Hepatocyte (in vitro differentiated cells): ENCODE data around the gene LIMS1. TPM values are rescaled to one million over a fixed set of nuclear protein-coding genes. Genes with fewer than 3 reads are reported as not detected.

Source experiments
- DNase-seq: peaks from one replicate; pipeline ENCODE4 v3.0.0-alpha.2; 2016; ENCODE audit warnings: low spot score
- H2AFZ ChIP-seq: fragments of 200-600 bp; sonication (generic); 2 replicates; pipeline ENCODE4 v1.6.0; 2016; ENCODE audit warnings: antibody characterized with exemption, mild to moderate bottlenecking
- H3K27ac ChIP-seq: fragments of 200-600 bp; sonication (generic); 2 replicates; pipeline ENCODE4 v1.5.1; 2016; ENCODE audit warnings: mild to moderate bottlenecking
- H3K27me3 ChIP-seq: fragments of 200-600 bp; sonication (generic); 2 replicates; pipeline ENCODE4 v1.6.1; 2016
- H3K36me3 ChIP-seq: fragments of 200-600 bp; sonication (generic); replicated peaks from 2 replicates; pipeline ENCODE4 v1.5.1; 2016; ENCODE audit warnings: low read depth; ENCODE audit not compliant: insufficient read depth
- H3K4me1 ChIP-seq: fragments of 200-600 bp; sonication (generic); 2 replicates; pipeline ENCODE4 v1.5.1; 2016; ENCODE audit warnings: mild to moderate bottlenecking, moderate library complexity; ENCODE audit not compliant: insufficient read depth
- H3K4me2 ChIP-seq: fragments of 200-600 bp; sonication (generic); 2 replicates; pipeline ENCODE4 v1.6.0; 2016
- H3K4me3 ChIP-seq: fragments of 200-600 bp; sonication (generic); 2 replicates; pipeline ENCODE4 v1.5.1; 2016; ENCODE audit warnings: mild to moderate bottlenecking
- H3K79me2 ChIP-seq: fragments of 200-600 bp; sonication (generic); 2 replicates; pipeline ENCODE4 v1.6.0; 2017; ENCODE audit warnings: mild to moderate bottlenecking
- H3K9me2 ChIP-seq: fragments of 200-600 bp; sonication (generic); replicated peaks from 2 replicates; pipeline ENCODE4 v1.6.0; 2017; ENCODE audit warnings: mild to moderate bottlenecking; ENCODE audit not compliant: insufficient read depth
- H3K9me3 ChIP-seq: fragments of 200-600 bp; sonication (generic); 2 replicates; pipeline ENCODE4 v1.5.1; 2016; ENCODE audit warnings: low read depth, mild to moderate bottlenecking
- H4K20me1 ChIP-seq: fragments of 200-600 bp; sonication (generic); 2 replicates; pipeline ENCODE4 v1.6.0; 2016; ENCODE audit warnings: mild to moderate bottlenecking; ENCODE audit not compliant: insufficient read depth, poor library complexity, severe bottlenecking
- CTCF ChIP-seq: fragments of 200-600 bp; sonication (generic); IDR thresholded peaks from 2 replicates; pipeline ENCODE4 v1.5.1; 2016; ENCODE audit warnings: antibody characterized with exemption, mild to moderate bottlenecking; ENCODE audit not compliant: poor library complexity
- EZH2 ChIP-seq: fragments of 200-600 bp; sonication (generic); IDR thresholded peaks from 2 replicates; pipeline ENCODE4 v1.6.1; 2016; ENCODE audit warnings: antibody characterized with exemption, mild to moderate bottlenecking, borderline replicate concordance
- EZH2phosphoT487 ChIP-seq: fragments of 200-600 bp; sonication (generic); IDR thresholded peaks from one replicate; pipeline ENCODE4 v1.6.1; 2018; ENCODE audit warnings: antibody characterized with exemption, mild to moderate bottlenecking, low read depth, moderate library complexity; ENCODE audit not compliant: unreplicated experiment, severe bottlenecking
- WGBS: methylation state at CpG from one replicate; pipeline ENCODE4 v1.1.6; 2016; ENCODE audit warnings: low lambda C conversion rate; ENCODE audit errors: missing lambda C conversion rate; 5-methylcytosine and 5-hydroxymethylcytosine counted together
- polyA plus RNA-seq: library from polyadenylated mRNA; unstranded; fragments of >200 nt; fragmentation: Nextera tagmentation; extraction: Ambion mirVana; gene quantifications from 2 replicates; pipeline ENCODE4 v1.2.1, GENCODE V29; 2016
- total RNA-seq: library from RNA; depleted of rRNA; stranded (reverse); fragments of >200 nt; gene quantifications from 2 replicates; pipeline ENCODE4 v1.2.3, GENCODE V29; 2014

LIMS1 gene
- total and polyA plus RNA-seq, 2 experiments from 2014 or later, result 40.0 to 102 TPM

GRCh38 chr2:108575132-108575966 lies 41.1 kb downstream of the LIMS1 start:
- 42% methylated on average over 7 of the region's 7 CpGs for WGBS
- TF ChIP-seq CTCF, result no peak
- no peak for TF ChIP-seq EZH2phosphoT487
- no peak for TF ChIP-seq EZH2
- peaks cover 18% of the 10 kb centered on the region for H4K20me1 ChIP-seq

GRCh38 chr2:108577099-108577498 lies 42.8 kb downstream of the LIMS1 start:
- Histone ChIP-seq H2AFZ (no peak overlapping the region), H3K27me3 (no peaks in the 10 kb centered on the region), H3K4me1 (peaks cover 16% of the 10 kb centered on the region), H3K9me3 (no peaks in the 10 kb centered on the region), H4K20me1 (peaks cover 11% of the 10 kb centered on the region), H3K9me2 (no peaks in the 10 kb centered on the region), H3K4me2 (no peak overlapping the region), H3K79me2 (peaks cover 87% of the 10 kb centered on the region), H3K4me3 (no peak overlapping the region), H3K36me3 (no peaks in the 10 kb centered on the region), H3K27ac (no peak overlapping the region)
- WGBS, result 87% methylated on average over 9 of the region's 9 CpGs
- DNase-seq, result no peak
- no peak for TF ChIP-seq EZH2

More at GRCh38 chr2:108575132-108575966, 41.1 kb downstream of the LIMS1 start:
- H3K9me3 ChIP-seq, result no peaks in the 10 kb centered on the region
- peak overlapping the region; percentile 35 for H3K4me2 ChIP-seq
- no peaks in the 10 kb centered on the region for H3K27me3 ChIP-seq
- no peaks in the 10 kb centered on the region for H3K36me3 ChIP-seq
- no peak for DNase-seq
- peaks cover 89% of the 10 kb centered on the region for H3K79me2 ChIP-seq
- H3K9me2 ChIP-seq, result no peaks in the 10 kb centered on the region
- peaks cover 31% of the 10 kb centered on the region for H3K4me1 ChIP-seq
- H2AFZ ChIP-seq, result no peak overlapping the region
- H3K4me3 ChIP-seq, result no peak overlapping the region
- peak overlapping the region; percentile 10 for H3K27ac ChIP-seq

GRCh38 chr2:108579623-108580022 lies 45.4 kb downstream of the LIMS1 start:
- WGBS, result 75% methylated on average over 6 of the region's 6 CpGs

More at GRCh38 chr2:108579623-108580022, 45.4 kb downstream of the LIMS1 start:
- Histone ChIP-seq H3K4me3 (no peak overlapping the region), H3K9me3 (no peaks in the 10 kb centered on the region), H3K4me1 (peaks cover 16% of the 10 kb centered on the region), H3K36me3 (no peaks in the 10 kb centered on the region), H4K20me1 (peaks cover 7% of the 10 kb centered on the region), H2AFZ (no peak overlapping the region), H3K4me2 (no peak overlapping the region), H3K27me3 (no peaks in the 10 kb centered on the region), H3K79me2 (peaks cover 82% of the 10 kb centered on the region), H3K9me2 (no peaks in the 10 kb centered on the region), H3K27ac (no peak overlapping the region)
- TF ChIP-seq CTCF (no peak), EZH2 (no peak)
- no peak for DNase-seq
